GM12874 (cell line): ENCODE results near the gene SZT2.

Source experiments
- TF ChIP-seq, protein P1 (sequence below): IDR thresholded peaks from 2 replicates; pipeline ENCODE4 v1.5.1; 2011; ENCODE audit warnings: low read depth, mild to moderate bottlenecking, control low read depth, low read length, moderate library complexity; ENCODE audit not compliant: insufficient read depth

SZT2 gene

GRCh38 chr1:43414634-43415223, 25.0 kb downstream of the SZT2 start:
- TF ChIP-seq, protein P1, sequence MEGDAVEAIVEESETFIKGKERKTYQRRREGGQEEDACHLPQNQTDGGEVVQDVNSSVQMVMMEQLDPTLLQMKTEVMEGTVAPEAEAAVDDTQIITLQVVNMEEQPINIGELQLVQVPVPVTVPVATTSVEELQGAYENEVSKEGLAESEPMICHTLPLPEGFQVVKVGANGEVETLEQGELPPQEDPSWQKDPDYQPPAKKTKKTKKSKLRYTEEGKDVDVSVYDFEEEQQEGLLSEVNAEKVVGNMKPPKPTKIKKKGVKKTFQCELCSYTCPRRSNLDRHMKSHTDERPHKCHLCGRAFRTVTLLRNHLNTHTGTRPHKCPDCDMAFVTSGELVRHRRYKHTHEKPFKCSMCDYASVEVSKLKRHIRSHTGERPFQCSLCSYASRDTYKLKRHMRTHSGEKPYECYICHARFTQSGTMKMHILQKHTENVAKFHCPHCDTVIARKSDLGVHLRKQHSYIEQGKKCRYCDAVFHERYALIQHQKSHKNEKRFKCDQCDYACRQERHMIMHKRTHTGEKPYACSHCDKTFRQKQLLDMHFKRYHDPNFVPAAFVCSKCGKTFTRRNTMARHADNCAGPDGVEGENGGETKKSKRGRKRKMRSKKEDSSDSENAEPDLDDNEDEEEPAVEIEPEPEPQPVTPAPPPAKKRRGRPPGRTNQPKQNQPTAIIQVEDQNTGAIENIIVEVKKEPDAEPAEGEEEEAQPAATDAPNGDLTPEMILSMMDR, result peak; percentile 52

- TF ChIP-seq, protein P1, result no peak
Measured at GRCh38 chr1:43415901-43416300, 26.2 kb downstream of the SZT2 start.

DNA sequence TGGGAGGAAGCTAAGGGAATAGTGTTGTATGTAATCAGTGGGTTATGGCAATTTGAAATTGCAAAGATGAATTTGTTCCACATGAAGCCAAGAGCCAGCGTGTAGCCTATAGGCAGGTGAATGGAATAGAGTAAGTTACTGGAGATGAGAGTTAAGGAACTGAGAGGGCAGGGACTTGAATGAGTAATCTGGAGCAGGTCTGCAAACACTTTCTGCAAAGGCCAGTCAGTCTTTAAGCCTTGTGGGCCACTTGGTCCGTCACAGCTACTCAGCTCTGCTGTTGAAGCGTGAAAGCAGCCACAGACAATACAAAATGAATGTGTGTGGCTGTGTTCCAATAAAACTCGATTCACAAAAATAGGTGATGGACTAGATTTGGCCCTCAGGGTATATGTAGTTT, 29.2 kb downstream of the SZT2 start:
- TF ChIP-seq, protein P1, result no peak

DNA sequence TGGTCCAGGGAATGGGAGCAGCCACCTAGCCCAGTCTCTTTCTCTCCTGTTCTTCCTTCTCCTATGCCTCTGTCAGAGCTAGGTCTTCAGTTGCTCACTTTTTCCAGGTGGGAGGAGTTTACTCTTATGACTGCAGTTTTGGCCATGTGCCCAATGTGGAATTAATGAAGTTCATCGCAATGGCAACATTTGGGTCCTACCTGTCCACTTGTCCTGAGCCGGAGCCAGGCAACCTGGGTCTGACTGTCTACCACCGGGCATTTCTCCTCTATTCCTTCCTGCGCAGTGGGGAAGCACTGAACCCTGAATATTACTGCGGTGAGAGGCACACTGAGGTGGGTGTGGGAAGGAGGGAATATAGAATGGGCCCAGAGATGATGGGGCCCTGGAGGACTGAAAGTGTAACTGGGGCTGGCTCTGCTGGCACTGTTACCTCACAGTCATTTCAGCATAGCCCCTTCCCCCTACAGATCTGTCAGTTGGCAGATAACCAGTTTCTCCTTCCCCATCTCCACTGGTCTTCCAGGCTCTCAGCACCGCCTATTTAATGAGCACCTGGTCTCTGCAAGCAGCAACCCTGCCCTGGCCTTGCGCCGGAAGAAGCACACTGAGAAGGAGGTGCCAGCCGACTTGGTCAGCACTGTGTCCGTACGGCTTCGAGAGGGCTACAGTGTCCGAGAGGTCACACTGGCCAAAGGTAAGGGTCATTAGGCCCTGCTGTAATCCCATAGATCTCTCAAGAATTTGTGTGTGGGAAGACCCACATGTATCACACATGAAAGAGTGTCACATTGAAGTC, 30.1 kb downstream of the SZT2 start:
- TF ChIP-seq, protein P1, result no peak

GRCh38 chr1:43420874-43421273, 31.2 kb downstream of the SZT2 start:
- TF ChIP-seq, protein P1, result no peak

- TF ChIP-seq, protein P1, result no peak
Measured at GRCh38 chr1:43421396-43421795, 31.7 kb downstream of the SZT2 start.

GRCh38 chr1:43421976-43422750, 32.5 kb downstream of the SZT2 start:
- TF ChIP-seq, protein P1, result no peak
